DMS79 (cell line): ENCODE data around the gene ITGAL.
"Not testable (repeated sequence)": the region's sequence is repeated elsewhere in the genome, so short reads cannot be mapped to it uniquely, and the experiment has no call there.

Experiments used
- DNase-seq: peaks from one replicate; lab custom pipeline; 2025; lab: John Stamatoyannopoulos, UW

ITGAL gene

GRCh38 chr16:30491744-30492308 lies 19.3 kb downstream of the ITGAL start:
- no peak for DNase-seq

- DNase-seq = no peak
Measured at GRCh38 chr16:30493941-30494488, 21.5 kb downstream of the ITGAL start.

DNA sequence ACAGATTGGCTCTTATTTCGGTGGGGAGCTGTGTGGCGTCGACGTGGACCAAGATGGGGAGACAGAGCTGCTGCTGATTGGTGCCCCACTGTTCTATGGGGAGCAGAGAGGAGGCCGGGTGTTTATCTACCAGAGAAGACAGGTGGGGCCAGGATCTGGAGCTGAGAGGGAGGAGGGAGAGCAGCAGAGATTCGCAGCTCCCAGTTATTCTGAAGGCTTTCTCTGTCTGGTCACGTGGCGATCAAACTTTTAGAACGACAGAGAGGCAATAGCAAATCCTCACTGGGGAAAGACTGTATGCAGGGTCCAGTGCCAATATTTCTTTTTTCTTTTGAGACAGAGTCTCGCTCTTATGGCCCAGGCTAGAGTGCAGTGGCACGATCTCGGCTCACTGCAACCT lies 22.2 kb downstream of the ITGAL start:
- no peak for DNase-seq

DNA sequence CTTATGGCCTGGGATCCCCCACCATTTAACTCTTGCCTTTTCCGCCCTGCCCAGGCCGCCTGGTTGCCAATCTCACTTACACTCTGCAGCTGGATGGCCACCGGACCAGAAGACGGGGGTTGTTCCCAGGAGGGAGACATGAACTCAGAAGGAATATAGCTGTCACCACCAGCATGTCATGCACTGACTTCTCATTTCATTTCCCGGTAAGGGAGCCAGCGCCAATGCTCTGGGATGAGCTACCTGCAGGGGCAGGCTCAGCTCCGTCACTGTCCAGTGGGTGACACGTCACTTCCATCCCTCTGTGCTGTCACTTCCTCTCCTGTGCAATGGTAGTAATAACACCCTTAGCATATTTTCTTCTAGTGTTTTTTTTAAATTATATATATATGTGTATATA lies 26.7 kb downstream of the ITGAL start:
- DNase-seq = no peak

GRCh38 chr16:30503403-30504296 lies 31.1 kb downstream of the ITGAL start:
- DNase-seq = no peak

- no peak for DNase-seq
Measured at GRCh38 chr16:30509081-30509765, 36.7 kb downstream of the ITGAL start.

GRCh38 chr16:30510376-30510938 lies 37.9 kb downstream of the ITGAL start:
- DNase-seq = no peak

- no peak for DNase-seq
Measured at GRCh38 chr16:30511509-30511908, 39.0 kb downstream of the ITGAL start.

GRCh38 chr16:30515275-30515674 lies 42.7 kb downstream of the ITGAL start:
- no peak for DNase-seq

DNA sequence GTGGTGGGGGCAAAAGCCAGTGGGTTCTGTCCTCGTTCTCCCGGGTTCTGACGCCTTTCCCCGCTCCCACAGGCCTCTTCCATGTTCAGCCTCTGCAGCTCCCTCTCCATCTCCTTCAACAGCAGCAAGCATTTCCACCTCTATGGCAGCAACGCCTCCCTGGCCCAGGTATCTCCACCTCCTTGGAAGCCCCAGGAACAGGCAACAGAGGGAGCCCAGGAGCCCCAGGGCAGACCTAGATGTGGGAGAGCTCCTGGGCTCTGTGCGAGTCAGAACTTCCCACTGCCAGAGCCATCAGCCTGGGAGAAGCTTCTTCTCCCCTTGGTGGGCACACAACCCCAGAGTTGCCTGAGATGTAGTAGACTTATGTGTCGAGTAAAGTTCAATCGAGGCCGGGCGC lies 46.0 kb downstream of the ITGAL start:
- no peak for DNase-seq

GRCh38 chr16:30519120-30520049 lies 46.8 kb downstream of the ITGAL start:
- DNase-seq = no peak

GRCh38 chr16:30521476-30521872 lies 48.9 kb downstream of the ITGAL start:
- no peak for DNase-seq

DNA sequence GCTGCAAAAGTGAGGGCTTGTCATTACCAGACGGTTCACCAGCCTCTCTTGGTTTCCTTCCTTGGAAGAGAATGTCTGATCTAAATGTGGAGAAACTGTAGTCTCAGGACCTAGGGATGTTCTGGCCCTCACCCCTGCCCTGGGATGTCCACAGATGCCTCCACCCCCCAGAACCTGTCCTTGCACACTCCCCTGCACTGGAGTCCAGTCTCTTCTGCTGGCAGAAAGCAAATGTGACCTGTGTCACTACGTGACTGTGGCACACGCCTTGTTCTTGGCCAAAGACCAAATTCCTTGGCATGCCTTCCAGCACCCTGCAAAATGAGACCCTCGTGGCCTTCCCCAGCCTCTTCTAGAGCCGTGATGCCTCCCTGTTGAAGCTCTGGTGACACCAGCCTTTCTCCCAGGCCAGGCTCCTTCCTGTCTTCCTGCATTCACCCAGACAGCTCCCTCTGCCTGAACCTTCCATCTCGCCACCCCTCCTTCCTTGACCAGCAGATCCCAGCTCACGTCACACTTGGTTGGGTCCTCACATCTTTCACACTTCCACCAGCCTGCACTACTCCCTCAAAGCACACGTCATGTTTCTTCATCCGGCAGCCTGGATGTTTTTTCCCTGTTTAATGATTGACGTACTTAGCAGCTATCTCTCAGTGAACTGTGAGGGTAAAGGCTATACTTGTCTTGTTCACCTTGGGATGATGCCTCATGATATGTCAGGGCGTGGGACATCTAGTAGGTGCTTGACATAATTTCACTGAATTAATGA lies 49.5 kb downstream of the ITGAL start:
- no peak for DNase-seq

- not testable (repeated sequence) for DNase-seq
Measured at GRCh38 chr16:30522702-30523463, 50.3 kb downstream of the ITGAL start.

DNA sequence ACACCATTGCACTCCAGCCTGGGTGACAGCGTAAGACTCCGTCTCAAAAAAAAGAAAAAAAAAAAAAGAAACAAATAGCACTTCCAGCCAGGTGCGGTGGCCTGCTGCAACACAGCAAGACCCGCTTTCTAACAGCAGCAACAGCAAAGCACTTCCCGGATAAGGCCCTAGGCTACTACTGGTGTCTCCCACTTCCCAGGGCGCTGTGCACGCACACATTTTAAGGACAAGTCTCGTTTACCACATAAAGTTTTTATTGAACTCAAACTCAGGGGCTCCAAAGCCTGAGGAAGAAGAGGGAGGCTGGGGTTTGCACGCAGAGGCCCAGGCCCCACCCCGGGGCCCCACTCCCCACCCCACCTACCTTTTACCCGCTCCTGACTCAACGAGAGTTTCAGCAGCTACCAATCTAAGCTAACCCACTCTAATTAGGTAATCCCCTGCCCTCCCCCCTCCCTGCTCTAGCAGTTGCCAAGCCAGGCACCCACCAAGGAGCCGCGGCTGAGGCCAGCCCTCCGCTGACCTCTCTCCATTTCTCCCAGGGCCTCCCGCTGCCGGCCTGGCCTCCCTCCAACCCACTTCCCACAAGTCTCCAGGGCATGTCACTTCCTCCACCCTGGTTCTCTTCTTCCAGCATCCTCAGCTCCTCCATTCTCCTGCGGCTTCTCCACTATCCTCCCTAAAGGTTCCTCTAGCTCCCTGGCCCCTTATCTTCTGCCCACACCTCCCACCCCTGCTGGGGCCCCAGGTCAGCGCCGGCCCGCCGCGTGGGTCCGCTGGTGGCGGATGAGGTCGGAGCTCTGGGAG lies 51.4 kb downstream of the ITGAL start:
- DNase-seq = no peak

DNA sequence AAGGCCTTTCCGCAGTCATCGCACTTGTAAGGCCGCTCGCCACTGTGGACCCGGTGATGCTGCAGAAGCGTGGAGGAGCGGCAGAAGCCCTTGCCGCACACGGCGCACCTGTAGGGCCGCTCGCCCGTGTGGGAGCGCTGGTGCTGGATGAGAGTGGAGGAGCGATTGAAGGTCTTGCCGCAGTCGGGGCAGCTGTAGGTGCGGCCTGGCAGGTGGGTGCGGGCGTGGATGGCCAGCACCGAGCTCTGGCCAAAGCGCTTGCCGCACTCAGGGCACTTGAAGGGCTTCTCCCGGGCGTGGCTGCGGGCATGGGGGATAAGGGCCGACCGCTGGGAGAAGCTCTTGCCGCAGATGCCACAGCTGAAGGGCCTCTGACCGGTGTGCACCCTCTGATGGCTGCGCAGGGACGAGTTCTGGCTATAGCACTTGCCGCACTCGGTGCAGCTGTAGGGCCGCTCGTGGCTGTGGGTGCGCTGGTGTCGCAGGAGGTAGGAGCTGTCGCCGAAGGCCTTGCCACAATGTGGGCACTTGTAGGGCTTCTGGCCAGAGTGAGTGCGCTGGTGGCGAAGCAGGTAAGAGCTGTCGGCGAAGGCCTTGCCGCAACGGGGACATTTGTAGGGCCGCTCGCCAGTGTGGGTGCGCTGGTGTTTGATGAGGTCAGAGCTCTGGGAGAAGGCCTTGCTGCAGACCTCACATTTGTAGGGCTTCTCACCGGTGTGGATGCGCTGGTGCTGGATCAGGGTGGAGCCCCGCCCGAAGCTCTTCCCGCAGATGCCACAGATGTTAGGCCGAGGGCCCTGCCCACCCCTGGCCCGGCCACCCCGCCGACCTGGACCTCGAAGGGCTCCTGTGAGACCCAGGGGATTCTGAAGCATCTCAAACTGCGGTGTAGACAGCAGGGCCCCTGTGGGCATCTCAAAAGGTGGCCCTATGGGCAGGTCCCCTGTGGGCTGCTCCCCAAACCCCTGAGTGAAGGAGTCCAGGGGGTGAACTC lies 52.3 kb downstream of the ITGAL start:
- DNase-seq = no peak

DNA sequence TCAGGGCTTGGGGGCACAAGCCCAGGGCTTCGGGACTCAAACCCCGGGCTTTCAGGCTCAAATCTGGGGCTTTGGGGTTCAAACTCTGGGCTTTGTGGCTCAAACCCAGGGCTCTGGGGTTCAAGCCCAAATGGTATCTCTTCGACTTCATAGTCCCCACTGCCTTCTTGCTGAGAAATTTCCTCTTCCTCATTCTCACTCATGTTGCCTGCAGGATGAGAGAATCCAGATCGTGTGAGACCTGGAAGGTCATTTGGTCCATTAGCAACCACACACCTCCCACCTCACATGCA lies 53.2 kb downstream of the ITGAL start:
- DNase-seq = no peak
